ENCODE measurements around the gene ELP4. TPM values are rescaled to one million over a fixed set of nuclear protein-coding genes. Genes with fewer than 3 reads are reported as not detected.

Gene ELP4
- total and polyA plus RNA-seq, 9 of the 15 experiments (the other 6 are each of a cell fraction or from before 2014, with no cell fraction given) = 24.1 to 60.3 (median 38.7) TPM

DNA sequence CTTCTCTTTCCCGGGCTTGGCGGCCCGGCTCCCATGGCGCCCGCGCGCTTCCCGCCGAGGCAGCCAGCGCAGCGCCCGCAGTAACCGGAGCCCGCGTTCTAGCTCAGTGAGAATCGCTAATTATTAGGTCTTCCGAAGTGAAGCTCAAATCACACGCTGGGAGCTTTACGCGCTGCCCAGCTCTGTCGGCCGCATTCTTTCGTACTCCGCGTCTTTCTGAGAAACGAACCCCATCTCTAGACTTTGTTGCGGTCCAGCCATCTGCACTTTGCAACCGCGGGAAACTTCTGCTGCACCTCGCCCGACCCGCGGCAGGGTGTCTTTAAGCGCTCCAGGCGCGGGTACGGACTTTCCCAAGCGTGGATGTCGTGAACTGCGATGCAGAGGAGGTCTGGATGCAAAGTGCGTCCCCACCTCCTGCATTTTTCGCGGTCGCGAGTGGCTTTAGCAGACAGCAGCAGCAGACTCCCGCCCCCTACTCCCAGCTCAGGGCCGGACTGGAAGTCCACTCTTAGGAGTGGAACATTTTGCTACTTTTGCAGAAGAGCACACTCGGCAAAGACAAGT is 307.6 kb downstream of the ELP4 start (continued):
- TF ChIP-seq E2F8 (IDR thresholded peaks at IDR 0.05; ENCODE audit: low read depth, partially characterized antibody) (peak; percentile 48), SIX5 (IDR thresholded peaks at IDR 0.05; ENCODE audit: borderline replicate concordance in 1 of 2, insufficient read depth in 1 of 2, low read depth in 1 of 2, low read length in 2 of 2) (no peak), ID3 (CRISPR knock-in tag; IDR thresholded peaks at IDR 0.05) (no peak), ID3 (tag; IDR thresholded peaks at IDR 0.05) (no peak), DMBX1 (CRISPR knock-in tag; IDR thresholded peaks at IDR 0.05; ENCODE audit: borderline replicate concordance) (no peak), ZNF444 (CRISPR knock-in tag; IDR thresholded peaks at IDR 0.05) (no peak), TRIM28 (IDR thresholded peaks at IDR 0.05) (no peak), EZH2 (IDR thresholded peaks at IDR 0.05; ENCODE audit: borderline replicate concordance, low read depth, low read length) (peak; percentile 61; the same call in 1 of the 2 replicates), SP2 (IDR thresholded peaks at IDR 0.05; ENCODE audit: extremely low read depth, low read depth, low read length, poor library complexity, severe bottlenecking) (no peak), TFAP4 (CRISPR knock-in tag; IDR thresholded peaks at IDR 0.05; ENCODE audit: borderline replicate concordance) (0 out of 2 replicates have a peak, but pooled peaks have one; percentile 3), CHD1 (IDR thresholded peaks at IDR 0.05; ENCODE audit: low read length) (peak; percentile 34), TAF15 (IDR thresholded peaks at IDR 0.05; ENCODE audit: low read depth, low read length) (no peak), KDM4B (IDR thresholded peaks at IDR 0.05; ENCODE audit: borderline replicate concordance in 2 of 2, low read depth in 1 of 2) (no peak), ZFP91 (CRISPR knock-in tag; IDR thresholded peaks at IDR 0.05) (no peak), RB1 (IDR thresholded peaks at IDR 0.05; ENCODE audit: low read depth) (no peak), EP400 (IDR thresholded peaks at IDR 0.05) (no peak), SAFB2 (IDR thresholded peaks at IDR 0.05; ENCODE audit: borderline replicate concordance, low read depth, low read length, severe bottlenecking) (no peak), STAT5A (IDR thresholded peaks at IDR 0.05; ENCODE audit: borderline replicate concordance, low read length) (no peak), ZNF445 (CRISPR knock-in tag; IDR thresholded peaks at IDR 0.05; ENCODE audit: low read depth) (no peak), RFX1 (IDR thresholded peaks at IDR 0.05) (no peak), CCAR2 (IDR thresholded peaks at IDR 0.05; ENCODE audit: low read depth, low read length) (no peak), ETV5 (CRISPR knock-in tag; IDR thresholded peaks at IDR 0.05; ENCODE audit: low read depth) (peak; percentile 59; the same call in 1 of the 2 replicates), SAFB (IDR thresholded peaks at IDR 0.05; ENCODE audit: borderline replicate concordance, low read depth, low read length) (peak; percentile 41; the same call in 1 of the 2 replicates)

Data from K562 (cell line).